ENCODE data around the gene CFAP43. TPM values are rescaled to one million over a fixed set of nuclear protein-coding genes. Genes with fewer than 3 reads are reported as not detected.
A peak's percentile ranks its signal among the peaks of the same experiment; 100 is the strongest.

The CFAP43 gene
- total and polyA plus RNA-seq, 5 donors from 2014 or later: not detected

DNA sequence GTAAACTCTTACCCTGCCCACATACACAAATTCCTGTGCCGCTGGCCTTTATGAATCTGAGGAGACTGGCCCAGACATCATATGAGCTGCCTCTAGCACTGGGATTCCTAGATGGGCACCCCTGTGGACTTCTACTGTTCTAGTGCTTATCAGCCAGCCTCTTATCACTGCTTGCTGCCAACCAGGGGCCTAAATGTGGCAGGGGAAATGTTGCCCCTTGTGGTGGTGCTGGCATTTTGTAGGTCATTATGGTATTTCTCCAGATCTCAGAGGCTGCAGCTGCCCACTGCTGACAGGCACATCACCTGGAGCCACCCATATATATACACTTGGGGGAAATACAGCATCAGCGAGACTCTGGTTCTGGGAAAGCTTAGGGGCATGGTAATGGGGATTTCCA lies 104.8 kb downstream of the CFAP43 start:
- no peaks in the 10 kb centered on the region for H3K9me3 Mint-ChIP-seq
- peaks cover 11% of the 10 kb centered on the region for H3K36me3 Mint-ChIP-seq
- peaks cover under 1% of the 10 kb centered on the region for H3K27me3 Mint-ChIP-seq
- H3K9me3 ChIP-seq (ENCODE audit: control insufficient read depth in 2 of 2, low read length in 2 of 2): no peaks in the 10 kb centered on the region
- ATAC-seq (ENCODE audit: low read depth in 2 of 2) (no peak), DNase-seq (peak in 1 of 3 donors; percentile 33)
- H3K4me1 Mint-ChIP-seq: peaks cover 14 to 28% (median 18%) of the 10 kb centered on the region in 4 donors
- H3K4me3 ChIP-seq (ENCODE audit: low read depth, low read length): no peak overlapping the region
- H3K27me3 ChIP-seq (ENCODE audit: control insufficient read depth, insufficient read depth, low read length): no peaks in the 10 kb centered on the region
- no peak overlapping the region for H3K4me3 Mint-ChIP-seq
- no peak overlapping the region for H3K27ac ChIP-seq (ENCODE audit: insufficient read depth, low read length, poor library complexity, severe bottlenecking)
- peaks cover 8% of the 10 kb centered on the region for H3K4me1 ChIP-seq (ENCODE audit: control insufficient read depth, insufficient read depth, low read length, poor library complexity, severe bottlenecking)
- H3K27ac Mint-ChIP-seq: no peak overlapping the region
- peaks cover 4% of the 10 kb centered on the region for H3K36me3 ChIP-seq (ENCODE audit: control insufficient read depth, insufficient read depth, low read length)

DNA sequence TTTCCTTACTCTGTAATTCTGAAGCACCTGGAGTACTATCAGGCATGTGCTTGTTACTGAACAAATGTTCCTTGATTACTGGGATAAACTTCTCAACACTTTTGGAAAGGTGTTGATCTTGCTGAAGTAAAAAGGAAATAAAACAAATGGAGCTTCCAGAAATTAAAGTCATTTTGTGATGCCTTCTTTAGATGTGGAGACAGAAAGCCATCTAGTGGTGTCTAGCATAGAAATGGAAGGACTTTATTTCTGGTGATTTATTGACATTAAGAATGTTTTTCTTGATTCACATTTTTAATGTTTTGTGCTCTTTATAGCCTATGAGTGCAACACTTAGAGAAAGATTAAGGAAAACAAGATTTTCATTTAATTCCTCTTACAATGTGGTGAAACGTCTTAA lies 108.8 kb downstream of the CFAP43 start:
- Mint-ChIP-seq H3K27ac (peak overlapping the region in 2 of 3 donors; percentile 54 to 82), H3K9me3 (peaks cover 0 to 2% (median 0%) of the 10 kb centered on the region in 7 donors), H3K4me3 (peak overlapping the region; percentile 51 to 100 (median 97)), H3K4me1 (peaks cover 19 to 37% (median 28%) of the 10 kb centered on the region in 4 donors), H3K36me3 (peaks cover 11% of the 10 kb centered on the region), H3K27me3 (peaks cover 6% of the 10 kb centered on the region)
- H3K36me3 ChIP-seq (ENCODE audit: control insufficient read depth, insufficient read depth, low read length): peaks cover 4% of the 10 kb centered on the region
- no peak overlapping the region for H3K4me3 ChIP-seq (ENCODE audit: low read depth, low read length)
- no peaks in the 10 kb centered on the region for H3K27me3 ChIP-seq (ENCODE audit: control insufficient read depth, insufficient read depth, low read length)
- H3K4me1 ChIP-seq (ENCODE audit: control insufficient read depth, insufficient read depth, low read length, poor library complexity, severe bottlenecking): peaks cover 17% of the 10 kb centered on the region
- DNase-seq: peak in 1 of 3 donors; percentile 47
- no peak for ATAC-seq (ENCODE audit: low read depth in 2 of 2)
- no peak overlapping the region for H3K27ac ChIP-seq (ENCODE audit: insufficient read depth, low read length, poor library complexity, severe bottlenecking)
- H3K9me3 ChIP-seq (ENCODE audit: control insufficient read depth in 2 of 2, low read length in 2 of 2): no peaks in the 10 kb centered on the region

DNA sequence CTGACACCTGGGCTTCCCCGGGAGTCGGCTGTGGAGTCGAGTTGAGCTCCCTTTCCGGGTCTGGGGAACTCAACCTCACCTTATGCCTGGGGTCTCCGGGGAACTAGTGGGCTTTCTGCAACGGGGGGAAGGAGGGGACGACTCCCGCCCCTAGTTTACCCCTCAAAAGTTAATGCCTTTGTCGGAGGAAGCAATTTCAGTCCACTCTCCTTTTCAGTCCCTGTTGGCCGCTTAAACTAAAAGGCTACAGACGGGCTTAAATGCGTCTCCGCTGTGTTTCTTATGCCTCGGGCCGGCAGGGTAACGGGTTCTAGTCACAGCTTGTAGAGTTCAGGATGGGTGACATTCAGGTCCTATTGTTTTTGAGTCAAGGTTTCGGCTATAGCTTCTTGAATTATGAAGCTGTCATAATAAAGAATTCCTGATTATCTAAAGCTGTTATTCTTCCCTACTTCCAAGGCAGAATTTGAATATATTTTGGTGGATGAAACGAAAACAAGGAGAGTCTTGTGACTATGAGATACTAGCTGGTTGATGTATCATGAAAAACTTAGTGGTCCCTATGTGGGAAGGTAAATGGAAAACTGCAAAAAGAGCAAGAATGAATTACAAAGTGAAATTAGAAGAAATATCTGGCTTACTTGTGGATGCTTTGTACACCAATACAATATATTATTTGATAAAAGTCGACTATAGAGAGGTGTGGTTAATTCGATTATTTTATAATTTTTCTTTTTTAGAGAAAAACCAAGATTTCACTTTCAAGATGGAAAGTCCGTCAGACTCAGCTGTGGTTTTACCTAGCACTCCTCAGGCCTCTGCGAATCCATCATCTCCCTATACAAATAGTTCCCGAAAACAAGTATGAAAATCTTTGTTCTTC lies 109.7 kb downstream of the CFAP43 start:
- H3K4me3 Mint-ChIP-seq: peak overlapping the region; percentile 95 to 100 (median 98)
- peaks cover 10% of the 10 kb centered on the region for H3K27me3 Mint-ChIP-seq
- H3K4me1 Mint-ChIP-seq: peaks cover 19 to 36% (median 27%) of the 10 kb centered on the region in 4 donors
- Histone ChIP-seq H3K9me3 (ENCODE audit: control insufficient read depth in 2 of 2, low read length in 2 of 2) (no peaks in the 10 kb centered on the region), H3K36me3 (ENCODE audit: control insufficient read depth, insufficient read depth, low read length) (peaks cover 4% of the 10 kb centered on the region), H3K4me3 (ENCODE audit: low read depth, low read length) (peak overlapping the region; percentile 96), H3K4me1 (ENCODE audit: control insufficient read depth, insufficient read depth, low read length, poor library complexity, severe bottlenecking) (peaks cover 17% of the 10 kb centered on the region), H3K27ac (ENCODE audit: insufficient read depth, low read length, poor library complexity, severe bottlenecking) (peak overlapping the region; percentile 99), H3K27me3 (ENCODE audit: control insufficient read depth, insufficient read depth, low read length) (no peaks in the 10 kb centered on the region)
- peaks cover 11% of the 10 kb centered on the region for H3K36me3 Mint-ChIP-seq
- no peak for DNase-seq
- no peak for ATAC-seq (ENCODE audit: low read depth in 2 of 2)
- peak overlapping the region; percentile 97 to 98 (median 98) for H3K27ac Mint-ChIP-seq
- H3K9me3 Mint-ChIP-seq: peaks cover 0 to 2% (median 0%) of the 10 kb centered on the region in 7 donors

DNA sequence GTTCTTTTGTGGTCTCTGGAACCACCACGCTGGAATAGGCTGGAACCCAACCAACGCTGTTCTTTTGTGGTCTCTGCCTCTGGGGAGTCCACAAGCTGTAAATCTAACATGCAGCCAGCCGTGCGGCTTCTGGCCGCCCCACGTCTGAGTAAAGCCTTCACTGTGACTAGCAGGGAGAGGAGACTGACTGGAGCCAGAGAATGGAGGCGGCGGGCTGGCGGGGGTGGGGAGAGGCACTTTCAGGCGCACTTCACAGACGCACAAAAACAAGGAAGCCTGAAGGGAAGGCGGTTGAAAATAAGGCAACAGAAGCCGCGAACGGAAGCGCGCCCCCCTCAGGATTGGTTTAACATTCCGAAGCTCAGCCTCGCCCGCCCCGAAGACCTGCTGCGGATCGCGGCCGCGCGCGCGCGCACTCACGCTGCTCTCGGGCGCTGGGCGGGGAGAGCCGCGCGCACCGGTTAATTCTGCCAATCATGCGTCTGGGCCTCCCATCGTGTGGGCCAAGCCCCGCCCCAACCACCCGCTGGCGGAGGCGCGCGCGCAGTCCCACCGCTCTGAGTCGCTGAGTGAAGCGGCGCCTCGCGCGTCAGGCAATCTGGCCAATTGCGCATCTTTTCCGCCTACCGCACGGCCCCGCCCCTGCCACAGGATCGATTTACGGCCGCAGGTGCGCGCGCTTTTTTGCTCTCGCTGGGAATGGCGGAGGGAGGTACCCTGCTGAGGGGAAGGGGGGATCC lies 110.5 kb downstream of the CFAP43 start, which contains the start of gene SFR1:
Gene SFR1, plus strand, starts transcription at position 687 of the 740 bp plus-strand sequence. Its CDS starts 13 bp downstream, at position 700.
- DNase-seq (peak; percentile 98 to 99 (median 99)), ATAC-seq (ENCODE audit: low read depth in 2 of 2) (peak; percentile 94 to 95)
- Histone ChIP-seq H3K4me3 (ENCODE audit: low read depth, low read length) (peak within 1 kb of the TSS; percentile 96), H3K4me1 (ENCODE audit: control insufficient read depth, insufficient read depth, low read length, poor library complexity, severe bottlenecking) (peaks cover 17% of the 10 kb centered on the region), H3K36me3 (ENCODE audit: control insufficient read depth, insufficient read depth, low read length) (peaks cover under 1% of the 10 kb centered on the region), H3K27me3 (ENCODE audit: control insufficient read depth, insufficient read depth, low read length) (no peaks in the 10 kb centered on the region), H3K9me3 (ENCODE audit: control insufficient read depth in 2 of 2, low read length in 2 of 2) (no peaks in the 10 kb centered on the region), H3K27ac (ENCODE audit: insufficient read depth, low read length, poor library complexity, severe bottlenecking) (peak within 1 kb of the TSS; percentile 99)
- H3K36me3 Mint-ChIP-seq: peaks cover 11% of the 10 kb centered on the region
- H3K4me1 Mint-ChIP-seq: peaks cover 19 to 32% (median 26%) of the 10 kb centered on the region in 4 donors
- H3K4me3 Mint-ChIP-seq: peak within 1 kb of the TSS; percentile 95 to 100 (median 98)
- H3K27ac Mint-ChIP-seq: peak within 1 kb of the TSS; percentile 97 to 98 (median 98)
- H3K9me3 Mint-ChIP-seq: peaks cover 0 to 2% (median 0%) of the 10 kb centered on the region in 7 donors
- H3K27me3 Mint-ChIP-seq: peaks cover 10% of the 10 kb centered on the region

DNA sequence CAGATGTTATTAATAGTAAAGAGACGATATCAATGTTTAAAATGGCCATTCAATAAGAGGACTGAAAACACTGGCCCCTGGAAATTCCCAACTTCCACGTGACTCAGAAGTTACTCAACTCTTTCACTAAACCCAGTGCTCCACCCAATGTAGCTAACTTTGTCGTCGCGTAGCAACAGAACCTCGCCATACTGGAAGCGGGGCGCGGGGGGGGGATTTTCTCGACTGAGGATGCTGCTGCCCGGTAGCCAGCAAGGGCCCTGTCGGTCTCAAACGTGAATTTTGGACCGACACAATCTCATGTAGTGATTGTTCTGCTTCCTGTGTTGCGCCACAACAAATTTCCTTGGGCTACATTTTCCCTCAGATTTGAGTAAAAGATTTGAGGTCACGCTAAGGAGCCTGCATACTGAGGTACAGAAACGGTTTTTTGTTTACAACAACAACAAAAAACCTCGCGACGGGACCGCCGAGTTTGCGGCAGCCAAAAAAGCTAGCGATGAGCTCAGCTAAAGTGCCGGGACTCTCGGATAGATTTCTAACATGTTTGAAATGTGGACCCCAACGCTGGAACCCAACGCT lies 111.2 kb downstream of the CFAP43 start:
- peak; percentile 8 to 14 for ATAC-seq (ENCODE audit: low read depth in 2 of 2)
- H3K4me3 ChIP-seq (ENCODE audit: low read depth, low read length): peak overlapping the region; percentile 96
- no peaks in the 10 kb centered on the region for H3K36me3 ChIP-seq (ENCODE audit: control insufficient read depth, insufficient read depth, low read length)
- H3K27ac ChIP-seq (ENCODE audit: insufficient read depth, low read length, poor library complexity, severe bottlenecking): peak overlapping the region; percentile 99
- no peaks in the 10 kb centered on the region for H3K27me3 ChIP-seq (ENCODE audit: control insufficient read depth, insufficient read depth, low read length)
- Mint-ChIP-seq H3K9me3 (peaks cover 0 to 2% (median 0%) of the 10 kb centered on the region in 7 donors), H3K27me3 (peaks cover 10% of the 10 kb centered on the region), H3K36me3 (peaks cover 6% of the 10 kb centered on the region), H3K4me1 (peaks cover 19 to 32% (median 26%) of the 10 kb centered on the region in 4 donors), H3K27ac (peak overlapping the region; percentile 97 to 98 (median 98)), H3K4me3 (peak overlapping the region; percentile 95 to 100 (median 98))
- no peaks in the 10 kb centered on the region for H3K9me3 ChIP-seq (ENCODE audit: control insufficient read depth in 2 of 2, low read length in 2 of 2)
- H3K4me1 ChIP-seq (ENCODE audit: control insufficient read depth, insufficient read depth, low read length, poor library complexity, severe bottlenecking): peaks cover 17% of the 10 kb centered on the region
- peak; percentile 72 to 82 (median 80) for DNase-seq

DNA sequence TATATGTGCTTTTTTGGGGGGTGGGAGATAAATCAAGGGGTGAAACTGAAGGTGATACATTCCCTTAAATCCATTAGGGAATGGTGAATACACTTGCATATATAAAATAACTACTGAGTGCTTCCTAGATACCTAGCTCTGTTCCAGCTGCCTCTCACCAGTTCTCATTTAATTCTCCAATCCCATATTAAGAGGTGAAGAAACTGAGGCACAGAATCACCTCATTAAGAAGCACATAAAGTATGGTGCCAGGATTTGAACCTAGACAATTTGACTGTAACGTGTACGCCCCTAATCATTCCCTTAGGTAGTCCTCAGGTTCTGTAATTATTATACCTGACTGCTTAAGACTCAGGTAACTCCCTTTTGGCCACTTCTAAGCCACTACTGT lies 111.7 kb downstream of the CFAP43 start:
- H3K4me3 ChIP-seq (ENCODE audit: low read depth, low read length): peak overlapping the region; percentile 96
- peaks cover 17% of the 10 kb centered on the region for H3K4me1 ChIP-seq (ENCODE audit: control insufficient read depth, insufficient read depth, low read length, poor library complexity, severe bottlenecking)
- peaks cover 4% of the 10 kb centered on the region for H3K36me3 Mint-ChIP-seq
- peaks cover 0 to 2% (median 0%) of the 10 kb centered on the region in 7 donors for H3K9me3 Mint-ChIP-seq
- H3K36me3 ChIP-seq (ENCODE audit: control insufficient read depth, insufficient read depth, low read length): no peaks in the 10 kb centered on the region
- peak overlapping the region; percentile 99 for H3K27ac ChIP-seq (ENCODE audit: insufficient read depth, low read length, poor library complexity, severe bottlenecking)
- H3K27ac Mint-ChIP-seq: peak overlapping the region; percentile 97 to 98 (median 98)
- H3K27me3 ChIP-seq (ENCODE audit: control insufficient read depth, insufficient read depth, low read length): no peaks in the 10 kb centered on the region
- no peak for ATAC-seq (ENCODE audit: low read depth in 2 of 2)
- no peak for DNase-seq
- H3K27me3 Mint-ChIP-seq: peaks cover 11% of the 10 kb centered on the region
- H3K4me3 Mint-ChIP-seq: peak overlapping the region; percentile 95 to 100 (median 98)
- no peaks in the 10 kb centered on the region for H3K9me3 ChIP-seq (ENCODE audit: control insufficient read depth in 2 of 2, low read length in 2 of 2)
- H3K4me1 Mint-ChIP-seq: peaks cover 19 to 31% (median 26%) of the 10 kb centered on the region in 4 donors

DNA sequence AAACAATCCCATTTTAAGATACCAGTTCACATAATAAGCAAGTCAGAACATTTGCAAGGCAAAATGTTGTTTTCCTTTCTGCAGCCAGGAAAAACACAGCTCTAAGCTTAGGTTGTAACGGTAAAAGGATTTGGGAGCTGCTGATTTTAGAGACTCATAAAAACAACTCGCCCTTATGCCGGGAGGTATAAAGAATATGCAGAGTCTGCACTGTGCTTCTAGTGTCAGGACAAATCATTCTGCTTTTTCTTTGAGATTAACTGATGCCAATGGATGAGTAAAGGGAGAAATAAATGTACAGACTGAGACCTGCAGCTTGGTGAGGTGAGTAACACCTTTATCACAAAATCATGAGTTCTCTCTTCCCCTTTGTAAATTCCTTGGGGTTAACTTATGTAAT lies 112.2 kb downstream of the CFAP43 start:
- peak overlapping the region in 3 of 4 donors; percentile 61 to 100 (median 99) for H3K4me3 Mint-ChIP-seq

More for the DNA sequence above, 112.2 kb downstream of the CFAP43 start:
- Histone ChIP-seq H3K9me3 (ENCODE audit: control insufficient read depth in 2 of 2, low read length in 2 of 2) (no peaks in the 10 kb centered on the region), H3K27me3 (ENCODE audit: control insufficient read depth, insufficient read depth, low read length) (no peaks in the 10 kb centered on the region), H3K36me3 (ENCODE audit: control insufficient read depth, insufficient read depth, low read length) (no peaks in the 10 kb centered on the region), H3K4me1 (ENCODE audit: control insufficient read depth, insufficient read depth, low read length, poor library complexity, severe bottlenecking) (peaks cover 17% of the 10 kb centered on the region), H3K4me3 (ENCODE audit: low read depth, low read length) (no peak overlapping the region), H3K27ac (ENCODE audit: insufficient read depth, low read length, poor library complexity, severe bottlenecking) (peak overlapping the region; percentile 99)
- Mint-ChIP-seq H3K36me3 (no peaks in the 10 kb centered on the region), H3K27ac (peak overlapping the region; percentile 6 to 98 (median 97)), H3K9me3 (peaks cover 0 to 2% (median 0%) of the 10 kb centered on the region in 7 donors), H3K27me3 (peaks cover 15% of the 10 kb centered on the region), H3K4me1 (peaks cover 14 to 31% (median 23%) of the 10 kb centered on the region in 4 donors)
- no peak for DNase-seq
- ATAC-seq (ENCODE audit: low read depth in 2 of 2): no peak
